A549 (cell line): ENCODE measurements around the gene KCNQ2.

ENCODE experiments used
- BHLHE40 ChIP-seq: IDR thresholded peaks from 2 replicates; pipeline ENCODE4 v1.6.1; 2012; ENCODE audit warnings: low read depth, low read length, inconsistent platforms
- CEBPB ChIP-seq, 2 experiments: fragments of >200 bp in 1 of 2; sonication (Bioruptor Twin) in 1 of 2; formaldehyde crosslinking in 1 of 2; IDR thresholded peaks; 2 replicates each; pipeline ENCODE4 v1.6.1; 2012 to 2016
- CHD2 ChIP-seq: fragments of 150-350 bp; IDR thresholded peaks from 2 replicates; pipeline ENCODE4 v1.6.1; 2014; ENCODE audit warnings: low read length; ENCODE audit not compliant: partially characterized antibody
- EP300 ChIP-seq, 2 experiments: fragments of >200 bp; sonication (Bioruptor Twin); formaldehyde crosslinking; IDR thresholded peaks; 2 replicates in 1 of 2; 3 replicates in 1 of 2; pipeline ENCODE4 v1.6.1; 2016 to 2017
- MAZ ChIP-seq: fragments of 150-350 bp; IDR thresholded peaks from 2 replicates; pipeline ENCODE4 v1.6.1; 2014; ENCODE audit warnings: antibody characterized with exemption, low read depth, low read length, borderline replicate concordance
- NFE2L2 ChIP-seq: fragments of 150-350 bp; conservative IDR thresholded peaks from 2 replicates; pipeline ENCODE4 v1.6.1; 2014; ENCODE audit warnings: low read length
- NPAS2 ChIP-seq: fragments of 250-450 bp; sonication (Bioruptor Pico); IDR thresholded peaks from 2 replicates; pipeline ENCODE4 v1.8.0; 2022; ENCODE audit warnings: mild to moderate bottlenecking, moderate library complexity, borderline replicate concordance
- RFX5 ChIP-seq: fragments of 450-650 bp; IDR thresholded peaks from 2 replicates; pipeline ENCODE4 v1.7.1; 2014; ENCODE audit warnings: antibody characterized with exemption, mild to moderate bottlenecking, moderate library complexity
- SMC3 ChIP-seq: fragments of >200 bp; sonication (Bioruptor Twin); formaldehyde crosslinking; IDR thresholded peaks from 3 replicates; pipeline ENCODE4 v1.6.1; 2018; ENCODE audit warnings: inconsistent platforms
- TP53 ChIP-seq: fragments of 250-450 bp; sonication (Bioruptor Pico); IDR thresholded peaks from 2 replicates; pipeline ENCODE4 v1.5.0; 2021; ENCODE audit warnings: mild to moderate bottlenecking, moderate library complexity
- ZC3H11A ChIP-seq: fragments of 450-650 bp; IDR thresholded peaks from 2 replicates; pipeline ENCODE4 v1.6.1; 2014; ENCODE audit warnings: antibody characterized with exemption, mild to moderate bottlenecking
- ZSCAN20 ChIP-seq: fragments of 250-450 bp; sonication (Bioruptor Pico); IDR thresholded peaks from 2 replicates; pipeline ENCODE4 v1.8.0; 2022; ENCODE audit warnings: mild to moderate bottlenecking, moderate library complexity
- TF ChIP-seq, protein P1 (sequence below): fragments of >200 bp; sonication (Bioruptor Twin); formaldehyde crosslinking; IDR thresholded peaks from 3 replicates; pipeline ENCODE4 v1.5.1; 2016
- TF ChIP-seq, protein P2 (sequence below): fragments of 150-350 bp; IDR thresholded peaks from 2 replicates; pipeline ENCODE4 v1.6.1; 2014; ENCODE audit warnings: low read depth, mild to moderate bottlenecking, low read length

DNA sequence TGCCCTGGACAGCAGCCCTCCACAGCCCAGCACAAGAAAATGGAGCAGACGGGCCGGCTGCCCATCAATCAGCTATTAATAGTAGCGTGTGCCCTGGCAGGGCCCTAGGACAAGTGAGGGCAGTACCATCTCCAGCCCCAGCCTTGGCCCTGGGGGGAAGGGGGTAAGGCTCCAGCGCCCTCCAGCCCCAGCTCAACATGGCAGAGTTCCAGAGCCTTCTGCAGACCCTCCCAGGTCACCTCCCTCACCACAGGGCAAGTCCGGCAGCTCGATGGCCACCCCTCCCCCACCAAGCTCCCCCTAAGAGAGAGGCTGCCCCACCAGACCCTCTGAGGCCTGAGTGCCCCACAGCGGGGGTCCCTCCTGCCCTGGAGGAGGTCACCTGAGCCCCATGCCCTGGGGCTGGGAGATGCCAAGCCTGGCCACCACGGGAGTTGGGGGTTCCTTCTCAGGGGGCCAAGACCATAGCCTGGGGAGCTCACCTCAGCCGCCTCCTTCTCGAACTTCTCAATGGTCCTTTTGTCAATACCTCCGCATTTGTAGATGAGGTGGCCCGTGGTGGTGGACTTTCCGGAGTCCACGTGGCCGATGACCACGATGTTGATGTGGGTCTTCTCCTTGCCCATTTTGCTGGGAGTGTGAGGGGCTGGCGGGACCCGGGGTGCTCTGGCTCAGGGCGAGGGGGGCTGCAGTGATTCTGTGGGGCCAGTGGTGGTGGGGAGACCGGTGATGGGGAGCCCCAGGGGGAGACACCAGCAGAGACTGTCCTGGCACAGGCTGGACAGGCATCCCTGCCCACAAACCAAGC lies 24.9 kb upstream of the KCNQ2 start:
- no peak for TF ChIP-seq RFX5
- TF ChIP-seq ZC3H11A, result no peak
- TF ChIP-seq, protein P1, sequence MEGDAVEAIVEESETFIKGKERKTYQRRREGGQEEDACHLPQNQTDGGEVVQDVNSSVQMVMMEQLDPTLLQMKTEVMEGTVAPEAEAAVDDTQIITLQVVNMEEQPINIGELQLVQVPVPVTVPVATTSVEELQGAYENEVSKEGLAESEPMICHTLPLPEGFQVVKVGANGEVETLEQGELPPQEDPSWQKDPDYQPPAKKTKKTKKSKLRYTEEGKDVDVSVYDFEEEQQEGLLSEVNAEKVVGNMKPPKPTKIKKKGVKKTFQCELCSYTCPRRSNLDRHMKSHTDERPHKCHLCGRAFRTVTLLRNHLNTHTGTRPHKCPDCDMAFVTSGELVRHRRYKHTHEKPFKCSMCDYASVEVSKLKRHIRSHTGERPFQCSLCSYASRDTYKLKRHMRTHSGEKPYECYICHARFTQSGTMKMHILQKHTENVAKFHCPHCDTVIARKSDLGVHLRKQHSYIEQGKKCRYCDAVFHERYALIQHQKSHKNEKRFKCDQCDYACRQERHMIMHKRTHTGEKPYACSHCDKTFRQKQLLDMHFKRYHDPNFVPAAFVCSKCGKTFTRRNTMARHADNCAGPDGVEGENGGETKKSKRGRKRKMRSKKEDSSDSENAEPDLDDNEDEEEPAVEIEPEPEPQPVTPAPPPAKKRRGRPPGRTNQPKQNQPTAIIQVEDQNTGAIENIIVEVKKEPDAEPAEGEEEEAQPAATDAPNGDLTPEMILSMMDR, result no peak
- TF ChIP-seq CHD2, result no peak
- TF ChIP-seq BHLHE40, result no peak
- TF ChIP-seq NFE2L2, result no peak
- TF ChIP-seq, protein P2, sequence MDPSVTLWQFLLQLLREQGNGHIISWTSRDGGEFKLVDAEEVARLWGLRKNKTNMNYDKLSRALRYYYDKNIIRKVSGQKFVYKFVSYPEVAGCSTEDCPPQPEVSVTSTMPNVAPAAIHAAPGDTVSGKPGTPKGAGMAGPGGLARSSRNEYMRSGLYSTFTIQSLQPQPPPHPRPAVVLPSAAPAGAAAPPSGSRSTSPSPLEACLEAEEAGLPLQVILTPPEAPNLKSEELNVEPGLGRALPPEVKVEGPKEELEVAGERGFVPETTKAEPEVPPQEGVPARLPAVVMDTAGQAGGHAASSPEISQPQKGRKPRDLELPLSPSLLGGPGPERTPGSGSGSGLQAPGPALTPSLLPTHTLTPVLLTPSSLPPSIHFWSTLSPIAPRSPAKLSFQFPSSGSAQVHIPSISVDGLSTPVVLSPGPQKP, result no peak
- TF ChIP-seq ZSCAN20, result no peak
- TF ChIP-seq MAZ, result no peak
- no peak for TF ChIP-seq CEBPB (IDR thresholded peaks at IDR 0.05)
- no peak for TF ChIP-seq TP53 (CRISPR knock-in tag)
- TF ChIP-seq EP300 (IDR thresholded peaks at IDR 0.05), result no peak
- TF ChIP-seq SMC3, result no peak
- TF ChIP-seq NPAS2 (CRISPR knock-in tag), result no peak
